ENCODE results near the gene QRFPR. TPM values are rescaled to one million over a fixed set of nuclear protein-coding genes. Genes with fewer than 3 reads are reported as not detected.

The QRFPR gene
- total RNA-seq, 1 experiment from 2014 or later, result 0.63 TPM

DNA sequence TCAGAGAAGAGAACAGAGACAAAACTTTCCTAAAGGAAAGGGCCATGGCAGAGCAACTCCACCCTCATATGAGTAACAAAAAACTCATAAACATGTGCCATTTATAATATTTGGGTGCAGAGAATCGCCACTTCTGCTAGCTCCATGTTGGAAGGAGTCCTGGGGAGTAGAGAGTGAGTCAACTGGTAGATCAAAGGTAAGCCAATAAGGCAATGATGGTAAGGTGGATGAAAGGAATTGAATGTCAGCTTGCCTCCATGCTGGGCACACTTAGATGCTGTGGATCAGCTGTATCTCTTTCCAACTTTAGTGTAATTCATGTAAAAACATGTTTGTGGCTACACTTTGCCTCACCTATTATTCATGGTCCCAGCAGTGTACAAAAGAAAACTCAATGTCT lies 4.7 kb downstream of the QRFPR start:
- no peak overlapping the region for H2BK5ac ChIP-seq (ENCODE audit: insufficient read length, low read length)
- Mint-ChIP-seq H3K36me3 (ENCODE audit: insufficient read depth in 1 of 3, low read depth in 3 of 3) (peaks cover 0 to 2% (median 0%) of the 10 kb centered on the region in 3 experiments; a peak in 1 of 7 replicates), H3K4me3 (no peak overlapping the region), H3K27me3 (ENCODE audit: low read depth) (peaks cover 41% of the 10 kb centered on the region), H3K9me3 (peaks cover 0 to 1% of the 10 kb centered on the region in 2 experiments; a peak in 1 of 5 replicates), H3K4me1 (peaks cover 6 to 10% of the 10 kb centered on the region in 2 experiments), H3K27ac (no peak overlapping the region)
- no peaks in the 10 kb centered on the region for H3K79me2 ChIP-seq (ENCODE audit: insufficient read depth, low read length)
- peaks cover 10% of the 10 kb centered on the region for H3K23me2 ChIP-seq (ENCODE audit: insufficient read length, low read depth, low read length, poor library complexity, severe bottlenecking)
- WGBS (ENCODE audit: extremely low coverage, insufficient read length, low lambda C conversion rate), result no CpG with 5 or more reads among the region's 1 CpG
- H3K14ac ChIP-seq (ENCODE audit: insufficient read depth, low read length), result no peak overlapping the region
- H3T11ph ChIP-seq (ENCODE audit: low read length), result no peak overlapping the region
- H3K4ac ChIP-seq (ENCODE audit: low read depth, low read length), result no peak overlapping the region
- H3K4me2 ChIP-seq (ENCODE audit: insufficient read depth, insufficient read length, low read length), result no peak overlapping the region
- H4K20me1 ChIP-seq (ENCODE audit: control insufficient read depth, insufficient read depth, insufficient read length), result no peaks in the 10 kb centered on the region
- H3K79me1 ChIP-seq (ENCODE audit: insufficient read depth, low read depth, low read length, poor library complexity, severe bottlenecking), result no peaks in the 10 kb centered on the region
- H3K18ac ChIP-seq (ENCODE audit: insufficient read length, low read depth, low read length), result no peak overlapping the region
- no peak overlapping the region for H3K27ac ChIP-seq (ENCODE audit: insufficient read length, low read depth, low read length)
- TF ChIP-seq CTCF (conservative IDR thresholded peaks at IDR 0.05), result no peak
- no peak overlapping the region for H4K91ac ChIP-seq (ENCODE audit: insufficient read length, low read depth, low read length)
- H2AFZ ChIP-seq (ENCODE audit: low read length), result no peak overlapping the region
- no peak overlapping the region for H2BK20ac ChIP-seq (ENCODE audit: low read depth, low read length, poor library complexity, severe bottlenecking)
- H2AK5ac ChIP-seq (ENCODE audit: insufficient read length, low read length), result no peak overlapping the region
- peaks cover 9% of the 10 kb centered on the region; the same call in 1 of the 2 replicates for H3K27me3 ChIP-seq (ENCODE audit: insufficient read depth, low read length)
- H3K4me1 ChIP-seq (ENCODE audit: insufficient read depth, low read length), result no peaks in the 10 kb centered on the region
- H4K8ac ChIP-seq (replicated peaks; ENCODE audit: insufficient read length, low read depth, low read length), result no peak overlapping the region
- no peak overlapping the region for H3K9ac ChIP-seq (ENCODE audit: extremely low read depth, insufficient read length, low read length)
- DNase-seq, result no peak
- no peak overlapping the region for H2BK12ac ChIP-seq (ENCODE audit: insufficient read length, low read depth, low read length)
- H3K9me3 ChIP-seq (ENCODE audit: control insufficient read depth, low read depth, low read length), result no peaks in the 10 kb centered on the region
- no peak overlapping the region for H4K5ac ChIP-seq (ENCODE audit: insufficient read length, low read depth, low read length)
- no peak overlapping the region for H2BK120ac ChIP-seq (ENCODE audit: low read depth, low read length, poor library complexity, severe bottlenecking)
- H3K23ac ChIP-seq (ENCODE audit: insufficient read length, low read depth, low read length), result no peak overlapping the region
- no peak overlapping the region for H3K56ac ChIP-seq (ENCODE audit: insufficient read length, low read depth, low read length)
- no peak overlapping the region for H2BK15ac ChIP-seq (ENCODE audit: low read depth, low read length)

All from H9 (cell line).